GM19193 (cell line): ENCODE measurements around the gene LYPD1.

Experiments used
- POLR2A ChIP-seq: IDR thresholded peaks from 4 replicates; pipeline ENCODE4 v1.6.1; 2011; ENCODE audit not compliant: insufficient read depth, insufficient read length; ENCODE audit errors: extremely low read depth

The LYPD1 gene

GRCh38 chr2:132671151-132671835 lies 1.3 kb upstream of the LYPD1 start:
- no peak for TF ChIP-seq POLR2A

GRCh38 chr2:132670496-132671150 lies 618 bp upstream of the LYPD1 start:
- no peak for TF ChIP-seq POLR2A

GRCh38 chr2:132668987-132669907 lies 758 bp downstream of the LYPD1 start:
- no peak for TF ChIP-seq POLR2A

- no peak for TF ChIP-seq POLR2A
Measured at GRCh38 chr2:132668189-132668823, 1.7 kb downstream of the LYPD1 start.

GRCh38 chr2:132667706-132668105 lies 2.3 kb downstream of the LYPD1 start:
- TF ChIP-seq POLR2A = no peak

- no peak for TF ChIP-seq POLR2A
Measured at GRCh38 chr2:132665401-132666140, 4.4 kb downstream of the LYPD1 start.

- TF ChIP-seq POLR2A = no peak
Measured at GRCh38 chr2:132664096-132664495, 5.9 kb downstream of the LYPD1 start.

- TF ChIP-seq POLR2A = no peak
Measured at GRCh38 chr2:132662732-132663131, 7.3 kb downstream of the LYPD1 start.

- no peak for TF ChIP-seq POLR2A
Measured at GRCh38 chr2:132659331-132659730, 10.7 kb downstream of the LYPD1 start.

- TF ChIP-seq POLR2A = no peak
Measured at GRCh38 chr2:132656266-132656975, 13.6 kb downstream of the LYPD1 start.

GRCh38 chr2:132654968-132655367 lies 15.0 kb downstream of the LYPD1 start:
- TF ChIP-seq POLR2A = no peak

- no peak for TF ChIP-seq POLR2A
Measured at GRCh38 chr2:132654335-132654734, 15.7 kb downstream of the LYPD1 start.

- no peak for TF ChIP-seq POLR2A
Measured at GRCh38 chr2:132652474-132652873, 17.5 kb downstream of the LYPD1 start.
